DMS79 (cell line): ENCODE measurements around the gene ALS2.

Experiments used
- DNase-seq: peaks from one replicate; lab custom pipeline; 2025; lab: John Stamatoyannopoulos, UW

Gene ALS2

DNA sequence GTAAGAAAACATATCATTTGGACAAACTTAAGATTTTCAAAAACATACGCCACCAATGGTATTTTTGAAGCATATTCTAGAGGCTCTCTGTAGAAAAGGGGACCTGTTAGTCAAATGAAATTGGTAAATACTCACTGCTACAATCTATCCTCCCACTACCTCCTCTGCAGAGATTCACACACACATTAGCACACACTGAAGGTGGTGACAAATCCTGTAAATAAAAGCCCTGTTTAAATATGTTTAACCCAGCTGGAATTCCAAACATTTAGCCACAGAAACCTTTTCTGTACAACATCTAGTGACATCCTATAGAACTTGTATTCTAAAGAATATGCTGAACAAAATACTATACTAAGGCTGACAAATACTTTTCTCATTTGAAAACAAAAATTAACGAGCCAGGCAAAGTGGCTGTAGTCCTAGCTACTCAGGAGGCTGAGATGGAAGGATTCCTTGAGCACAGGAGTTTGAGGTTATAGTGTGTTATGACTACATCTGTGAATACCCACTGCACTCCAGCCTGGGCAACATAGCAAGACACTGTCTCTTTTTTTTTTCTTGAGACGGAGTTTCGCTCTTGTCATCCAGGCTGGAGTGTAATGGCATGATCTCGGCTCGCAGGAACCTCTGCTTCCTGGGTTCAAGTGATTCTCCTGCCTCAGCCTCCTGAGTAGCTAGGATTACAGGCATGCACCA lies 25.9 kb downstream of the ALS2 start:
- DNase-seq = no peak

DNA sequence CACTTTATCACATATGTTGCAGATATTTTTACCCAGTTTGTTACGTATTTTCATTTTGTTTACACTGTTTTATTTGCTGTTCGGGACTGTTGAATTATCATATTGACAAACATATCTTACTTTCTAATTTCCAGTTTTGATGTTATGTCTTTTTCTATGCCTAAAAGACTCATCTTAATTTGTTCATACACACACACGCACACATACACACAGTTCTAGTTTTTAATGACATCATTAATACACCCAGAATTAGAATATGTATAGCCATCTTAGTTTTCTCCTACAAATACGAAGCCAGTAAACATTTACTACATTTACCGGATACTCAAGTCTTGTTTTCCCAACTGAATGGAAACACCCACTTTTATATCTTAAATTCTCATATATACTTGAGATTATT lies 29.2 kb downstream of the ALS2 start:
- no peak for DNase-seq

DNA sequence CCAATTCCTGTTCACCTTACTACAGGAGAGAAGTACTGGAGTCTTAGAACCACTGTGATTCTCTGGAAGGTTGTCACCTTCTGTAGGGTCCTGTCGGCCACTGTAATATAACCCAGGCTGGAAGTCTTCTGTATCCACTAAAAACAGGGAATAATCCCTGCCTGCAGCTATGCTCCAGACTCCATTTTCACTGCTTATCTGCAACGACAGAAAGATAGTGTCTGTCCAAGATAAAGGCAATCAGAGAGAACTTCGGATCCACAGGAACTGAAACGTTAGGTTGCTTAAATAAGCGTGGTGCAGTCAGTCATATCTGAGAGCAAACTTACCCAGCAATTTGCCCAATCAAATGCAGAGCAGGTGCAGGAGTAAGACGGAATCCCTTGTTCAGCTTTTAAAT lies 34.2 kb downstream of the ALS2 start:
- DNase-seq = no peak

DNA sequence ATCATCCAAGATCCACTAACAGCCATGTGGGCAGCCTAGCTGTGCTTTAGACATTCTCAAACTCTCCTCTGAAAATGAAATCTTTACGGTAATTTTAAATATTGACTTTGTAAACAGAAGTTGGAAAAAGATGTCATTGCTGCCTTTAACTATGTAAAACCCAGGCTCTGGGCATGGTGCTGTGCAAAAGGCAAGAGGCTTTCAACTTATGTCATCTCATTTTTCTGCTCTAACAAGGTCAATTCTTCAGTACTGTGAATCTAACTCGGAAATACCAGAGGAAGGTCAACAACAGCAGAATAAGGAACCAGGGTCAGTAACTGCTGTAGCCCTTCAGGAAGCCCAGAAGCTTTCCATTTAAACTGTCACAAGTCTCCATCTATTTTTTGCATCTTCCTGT lies 45.2 kb downstream of the ALS2 start:
- DNase-seq = no peak

DNA sequence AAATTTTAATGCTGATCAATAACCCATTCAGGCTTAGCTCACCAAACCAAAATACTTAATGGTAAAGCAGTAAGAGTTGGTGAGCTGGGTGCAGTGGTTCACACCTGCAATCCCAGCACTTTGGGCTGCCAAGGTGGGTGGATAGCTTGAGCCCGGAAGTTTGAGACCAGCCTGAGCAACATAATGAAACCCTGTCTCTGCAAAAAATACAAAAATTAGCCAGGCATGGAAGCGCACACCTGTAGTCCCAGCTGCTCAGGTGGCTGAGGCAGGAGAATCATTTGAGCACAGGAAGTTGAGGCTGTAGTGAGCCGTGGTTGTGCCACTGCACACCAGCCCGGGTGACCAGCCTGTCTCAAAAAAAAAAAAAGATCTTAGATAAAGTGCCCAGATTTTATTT lies 46.6 kb downstream of the ALS2 start:
- DNase-seq = no peak

DNA sequence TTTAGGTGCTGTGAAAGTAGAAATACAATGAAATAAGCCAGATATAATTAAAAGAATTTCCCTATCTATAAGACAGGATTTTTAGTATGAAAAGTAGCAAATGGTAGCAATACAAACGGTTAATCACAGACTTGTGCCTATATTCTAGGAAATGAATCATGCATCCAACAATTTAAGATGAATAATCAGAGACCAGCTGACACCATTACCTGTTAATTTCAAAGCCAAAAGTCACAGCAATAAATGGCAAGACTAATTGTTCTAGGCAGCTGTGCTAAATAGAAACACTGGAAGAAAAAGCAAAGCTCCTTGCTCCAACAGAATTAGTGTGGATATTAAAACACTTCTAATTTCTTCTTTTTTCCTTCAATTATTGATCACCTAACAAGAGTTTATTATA lies 47.2 kb downstream of the ALS2 start:
- DNase-seq = no peak

DNA sequence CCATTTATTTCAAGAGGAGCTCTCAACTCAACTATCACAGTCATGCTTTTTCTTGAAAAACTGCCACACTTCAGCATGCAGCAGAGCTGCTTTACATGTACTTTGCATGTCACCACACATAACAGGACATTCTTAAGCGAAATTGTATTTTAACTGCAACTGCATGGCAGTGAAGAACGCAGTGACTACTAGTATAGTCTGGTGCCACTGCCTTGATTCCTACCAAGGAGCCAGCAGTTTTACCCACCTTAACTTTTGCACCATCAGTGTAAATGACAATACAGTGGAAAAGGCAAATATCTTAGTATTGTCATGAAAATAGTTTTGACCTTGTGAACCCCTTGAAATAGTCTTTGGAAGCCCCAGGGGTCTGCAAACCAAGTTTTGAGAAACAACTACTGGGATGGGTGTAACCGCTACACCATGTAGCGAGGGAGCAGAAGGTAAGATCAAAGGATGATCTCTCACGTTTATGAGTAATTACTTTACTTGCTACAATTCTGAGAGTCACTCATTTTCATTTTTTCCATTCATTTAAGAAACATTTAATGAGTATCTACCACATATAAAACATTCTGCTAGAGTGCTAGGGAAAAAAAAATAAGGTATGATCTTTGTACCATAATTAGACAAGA lies 50.0 kb downstream of the ALS2 start:
- DNase-seq = no peak

DNA sequence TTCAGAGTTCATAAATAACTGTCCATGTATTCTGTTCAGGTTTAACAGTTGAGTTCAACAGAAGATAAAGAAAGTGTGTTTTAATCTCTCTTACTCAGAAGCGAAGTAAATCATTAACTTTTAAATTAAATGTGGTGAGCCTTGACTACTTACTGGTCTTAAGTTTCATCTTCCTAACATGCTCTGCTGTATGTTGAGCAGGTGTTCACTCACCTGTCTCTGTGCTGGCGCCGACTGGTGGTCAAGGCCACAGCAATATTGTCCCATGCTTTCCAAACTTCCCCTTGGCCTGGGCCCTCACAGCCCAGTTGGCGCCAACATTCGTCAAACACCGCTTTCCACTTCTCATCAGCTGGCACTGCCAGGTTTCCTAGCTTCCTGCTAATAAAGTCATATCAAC lies 65.3 kb downstream of the ALS2 start:
- no peak for DNase-seq

DNA sequence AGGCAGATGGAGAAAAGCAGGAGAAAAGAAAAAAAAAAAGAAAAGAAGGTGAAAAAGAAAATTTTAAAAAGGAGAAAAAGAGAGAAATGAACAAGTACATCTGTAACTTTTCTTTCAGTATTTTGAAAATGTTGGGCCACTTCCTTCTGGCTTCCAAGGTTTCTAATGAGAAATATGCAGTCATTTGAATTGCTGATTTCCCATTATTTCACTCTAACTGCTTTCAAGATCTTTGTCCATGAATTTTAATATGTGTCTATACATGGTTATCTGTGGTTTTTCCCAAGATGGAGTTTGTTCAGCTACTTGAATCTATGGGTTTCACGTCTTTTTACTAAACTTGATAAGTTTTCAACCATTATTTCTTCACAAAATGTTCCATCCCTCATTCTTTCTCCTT lies 68.0 kb downstream of the ALS2 start:
- no peak for DNase-seq

DNA sequence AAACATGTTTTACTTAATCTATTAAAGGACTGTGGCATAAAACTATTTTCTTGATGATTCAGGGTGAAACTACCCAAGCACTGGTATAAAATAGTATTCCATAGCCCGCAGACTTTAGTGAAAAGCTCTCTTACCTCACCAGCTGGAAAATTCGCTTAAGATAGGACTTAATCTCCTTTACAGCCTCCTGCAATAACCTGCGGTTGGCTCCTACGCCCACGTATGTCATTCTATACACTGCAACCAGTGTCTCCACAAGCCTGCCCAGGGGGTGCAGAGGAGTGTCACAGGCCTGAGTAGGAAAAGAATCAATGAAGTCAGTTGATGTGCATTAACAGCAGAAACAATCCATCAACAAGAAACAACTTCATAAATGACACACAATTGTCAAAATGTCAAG lies 71.0 kb downstream of the ALS2 start:
- DNase-seq = no peak

DNA sequence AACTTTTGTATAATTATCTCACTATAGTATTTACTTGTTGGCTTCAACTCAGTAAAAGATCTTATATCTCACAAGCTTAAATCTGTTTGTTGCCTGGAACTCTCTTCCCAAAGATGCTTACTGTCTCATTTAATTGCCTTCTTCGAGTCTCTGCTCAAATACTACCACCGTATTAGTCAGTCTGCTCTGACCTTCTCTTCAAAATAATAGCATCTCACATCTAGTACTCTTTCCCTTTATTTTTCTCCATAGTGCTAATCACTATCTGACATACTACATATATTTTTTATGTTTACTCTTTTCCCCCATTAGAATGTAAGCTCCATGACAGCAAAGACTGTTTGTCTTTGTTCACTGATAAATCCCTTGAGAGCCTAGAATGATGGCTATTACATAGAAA lies 71.7 kb downstream of the ALS2 start:
- no peak for DNase-seq

DNA sequence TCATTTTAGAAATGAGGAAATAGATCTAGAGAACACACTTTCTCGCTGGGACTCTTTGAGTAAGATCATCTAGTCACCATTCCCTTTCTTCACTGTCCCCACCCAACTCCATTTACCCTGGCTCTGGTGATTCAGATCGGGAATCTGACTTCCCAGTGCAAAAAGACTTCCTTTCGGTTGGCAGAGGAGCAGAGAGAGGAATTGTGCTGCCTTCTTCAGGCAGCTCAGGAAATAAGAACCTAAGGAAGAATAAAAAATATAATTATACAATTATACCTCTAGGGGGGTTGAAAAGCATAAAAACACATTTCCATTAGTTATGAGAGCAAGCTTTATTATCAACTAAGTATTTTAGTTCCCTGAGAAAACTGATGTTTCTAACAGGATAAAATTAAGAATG lies 73.0 kb downstream of the ALS2 start:
- no peak for DNase-seq

DNA sequence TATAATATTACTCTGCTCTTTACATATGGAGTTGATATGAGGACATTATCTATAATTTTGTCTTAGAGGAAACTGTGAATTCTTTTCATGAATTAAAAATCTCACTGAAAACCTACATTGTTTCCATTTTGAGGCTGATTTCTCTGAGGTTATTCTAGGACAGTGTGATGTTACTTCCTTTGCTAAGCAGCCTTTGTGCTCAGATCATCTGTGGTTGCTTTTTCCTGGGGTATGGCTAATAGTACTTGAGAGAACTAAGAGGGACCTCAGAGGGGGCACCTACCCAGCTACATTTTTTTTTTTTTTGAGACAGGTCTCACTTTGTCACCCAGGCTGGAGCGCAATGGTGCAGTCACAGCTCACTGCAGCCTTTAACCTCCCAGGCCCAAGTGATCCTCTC lies 73.6 kb downstream of the ALS2 start:
- no peak for DNase-seq

DNA sequence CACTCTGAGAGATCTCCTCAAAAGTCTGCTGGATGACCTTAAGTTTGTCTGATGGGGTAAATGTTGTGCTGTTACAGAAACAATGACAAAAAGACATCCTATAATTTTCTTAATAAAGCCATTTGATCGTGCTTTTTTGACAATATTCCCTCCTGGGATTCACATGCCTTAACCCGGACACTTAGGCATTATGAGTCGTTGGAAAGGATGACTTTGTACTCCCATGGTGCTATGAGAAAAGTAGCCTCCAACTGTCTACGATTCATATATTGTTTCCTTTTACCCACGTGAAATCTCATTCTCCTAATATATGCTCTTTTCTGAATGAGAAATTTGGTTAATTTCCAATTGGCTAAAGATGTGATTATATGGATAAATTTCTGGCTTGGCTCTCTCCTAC lies 76.2 kb downstream of the ALS2 start:
- DNase-seq = no peak

DNA sequence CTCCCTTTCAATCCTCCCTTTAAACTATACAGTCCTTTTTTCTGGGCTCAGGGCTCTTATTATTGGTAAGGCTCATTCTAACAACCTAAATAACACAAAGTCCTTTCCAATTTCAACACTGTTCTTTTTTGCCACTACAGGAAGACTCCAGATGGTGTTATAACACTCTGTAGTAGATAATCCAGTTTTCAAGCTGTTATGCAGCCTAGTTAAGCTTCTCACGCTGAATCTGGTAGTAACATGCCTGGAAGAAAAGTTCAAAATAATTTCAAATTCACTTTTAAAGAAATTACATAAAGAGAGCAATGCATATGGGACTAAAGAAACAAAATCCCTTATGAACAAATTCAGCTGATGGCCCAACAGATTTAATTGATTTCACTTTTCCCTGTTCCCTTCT lies 79.1 kb downstream of the ALS2 start:
- no peak for DNase-seq

DNA sequence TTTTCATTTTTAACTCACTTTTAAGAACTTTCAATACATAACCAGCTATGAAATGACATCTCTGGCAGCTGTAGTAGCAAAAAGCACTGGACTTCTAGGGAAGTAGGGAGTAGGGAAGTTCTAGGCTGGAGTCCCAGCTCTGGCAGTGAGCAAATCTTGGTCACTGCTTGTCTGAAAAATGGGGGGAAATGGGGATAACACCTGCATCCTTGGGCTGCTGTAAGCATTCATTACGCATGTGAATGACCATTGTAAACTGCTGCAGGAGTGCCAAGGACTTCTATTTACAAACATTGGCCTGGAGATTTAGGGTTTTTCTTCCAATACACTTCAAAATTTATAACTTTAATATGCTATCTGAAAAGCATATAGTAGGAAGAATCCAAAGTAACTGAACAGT lies 81.3 kb downstream of the ALS2 start:
- DNase-seq = no peak

DNA sequence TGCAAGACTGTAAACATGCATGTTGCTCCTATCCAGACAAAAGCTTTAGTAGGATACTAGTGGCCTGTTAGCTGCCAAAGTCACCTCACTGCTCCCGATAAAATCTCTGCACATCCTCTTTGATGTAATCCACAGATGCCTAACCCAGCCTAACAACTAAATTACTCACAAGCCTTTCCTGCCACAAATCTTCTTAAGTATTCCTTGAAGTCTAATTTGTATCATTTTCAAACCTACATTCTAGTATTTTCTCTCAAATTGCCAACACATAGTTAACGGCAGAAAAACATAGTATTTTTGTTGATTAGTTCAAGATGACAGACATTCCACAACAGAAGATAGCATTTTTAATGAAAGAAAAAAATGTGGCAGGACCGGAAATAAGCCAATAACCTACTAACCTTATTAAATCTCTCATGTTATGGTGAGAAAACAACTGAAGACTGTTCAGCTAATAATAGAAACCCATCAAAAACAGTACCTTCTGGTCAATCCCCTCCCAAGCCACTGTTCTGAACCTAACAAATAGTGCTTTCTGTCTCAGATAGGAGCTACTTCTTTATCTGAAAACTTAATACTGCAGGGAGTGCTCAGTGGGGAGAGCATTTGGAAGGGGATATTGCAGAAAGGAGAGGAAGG lies 82.0 kb downstream of the ALS2 start, which contains the start of gene MPP4:
MPP4 (minus strand) TSS at position 57 of the 639 bp plus-strand sequence. CDS start 4,690 bp downstream, outside the sequence.
- no peak for DNase-seq

DNA sequence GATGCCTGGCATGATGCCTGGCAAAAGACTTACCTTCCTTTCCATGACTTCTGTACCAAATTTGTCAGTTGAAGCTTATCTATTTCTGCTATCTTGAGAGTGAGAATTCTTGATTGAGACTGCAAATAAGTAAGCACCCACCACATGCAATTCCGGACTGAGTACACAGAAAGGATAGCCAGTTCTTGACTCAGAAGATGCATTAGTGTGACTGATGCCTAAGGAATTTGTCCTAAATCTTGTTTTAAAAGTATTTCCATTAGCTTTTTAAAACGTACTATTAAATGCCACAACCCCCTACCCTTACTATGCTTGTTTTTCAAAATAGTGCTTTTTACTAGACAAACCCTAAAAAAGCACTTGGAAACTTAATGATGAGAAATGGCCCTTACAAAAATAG lies 82.8 kb downstream of the ALS2 start:
- no peak for DNase-seq

DNA sequence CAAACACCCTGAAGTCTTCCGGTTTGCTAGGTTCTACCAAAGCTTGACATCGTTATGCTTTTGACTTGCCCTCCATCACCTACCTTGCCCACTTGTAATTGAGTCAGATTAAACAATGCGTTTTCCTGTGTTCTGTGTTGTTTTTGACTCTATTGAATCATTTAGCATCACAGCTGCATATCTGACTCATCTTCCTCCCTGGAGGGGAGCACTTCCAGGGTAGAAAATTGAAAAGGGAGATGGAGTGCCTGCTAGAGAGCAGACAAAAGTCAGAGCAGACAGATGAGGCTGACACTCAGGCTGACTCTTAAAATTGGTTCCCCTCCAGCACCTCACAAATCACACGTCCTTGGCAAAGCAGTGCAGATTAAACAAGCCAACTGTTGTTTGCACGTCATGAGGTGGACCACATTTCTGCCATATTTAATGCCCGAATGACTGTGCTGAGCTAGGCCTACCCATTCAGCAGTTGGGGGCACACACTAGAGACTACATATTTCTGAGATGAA lies 84.5 kb downstream of the ALS2 start:
- DNase-seq = no peak

DNA sequence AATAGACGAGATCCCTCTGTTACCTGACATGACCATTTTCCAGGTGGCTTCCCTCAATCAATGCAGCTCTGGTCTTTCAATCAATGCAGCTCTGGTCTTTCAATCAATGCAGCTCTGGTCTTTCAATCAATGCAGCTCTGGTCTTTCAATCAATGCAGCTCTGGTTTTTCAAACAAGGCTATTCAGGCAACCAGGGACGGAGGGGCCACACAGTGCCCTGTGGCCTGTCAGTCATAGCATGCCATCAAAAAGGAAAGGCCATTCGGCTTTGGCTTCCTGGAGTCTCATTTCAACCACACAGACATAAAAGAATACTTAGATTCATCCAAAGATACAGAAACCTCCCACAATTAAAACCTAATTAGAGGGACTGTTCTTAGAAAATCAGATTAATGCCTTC lies 95.6 kb downstream of the ALS2 start:
- no peak for DNase-seq

DNA sequence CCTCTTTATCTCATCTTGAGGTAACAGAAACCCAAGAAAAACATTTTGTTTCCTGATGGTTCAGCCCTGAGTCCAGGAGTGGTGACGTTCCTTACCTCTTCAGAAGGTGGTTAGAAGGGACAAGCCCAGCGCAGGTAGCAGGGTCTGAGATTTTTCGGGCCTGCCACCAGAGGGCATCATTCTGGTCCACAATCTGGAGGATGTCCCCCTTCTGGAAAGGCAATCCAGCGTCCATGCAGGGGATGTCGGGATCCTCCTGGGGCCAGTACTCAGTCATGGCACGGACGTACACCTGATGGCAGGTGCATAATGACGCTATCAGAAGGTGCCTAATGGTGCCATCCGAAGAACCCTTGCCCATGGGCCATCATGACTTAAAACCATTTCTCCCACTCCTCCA lies 100.0 kb downstream of the ALS2 start:
- no peak for DNase-seq

DNA sequence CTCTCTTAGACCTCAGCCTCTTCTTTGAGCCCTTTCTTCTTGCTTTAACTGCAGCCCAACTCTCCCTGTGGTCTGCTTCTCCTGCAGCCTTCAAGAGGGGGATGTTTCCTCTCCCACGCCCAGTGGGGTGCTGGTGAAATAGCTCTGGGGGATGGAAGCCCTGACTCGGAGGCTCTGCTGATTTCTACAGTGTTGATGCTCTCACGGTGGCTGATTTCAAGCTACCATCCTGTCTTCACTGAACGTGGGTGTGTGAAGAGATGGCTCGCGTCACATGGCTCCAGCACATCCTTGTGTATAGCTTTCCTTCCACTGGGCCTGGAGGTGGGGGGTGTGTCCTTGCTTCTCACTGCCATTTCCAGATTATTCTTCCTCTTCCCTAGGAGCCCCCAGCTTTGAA lies 102.3 kb downstream of the ALS2 start:
- no peak for DNase-seq

DNA sequence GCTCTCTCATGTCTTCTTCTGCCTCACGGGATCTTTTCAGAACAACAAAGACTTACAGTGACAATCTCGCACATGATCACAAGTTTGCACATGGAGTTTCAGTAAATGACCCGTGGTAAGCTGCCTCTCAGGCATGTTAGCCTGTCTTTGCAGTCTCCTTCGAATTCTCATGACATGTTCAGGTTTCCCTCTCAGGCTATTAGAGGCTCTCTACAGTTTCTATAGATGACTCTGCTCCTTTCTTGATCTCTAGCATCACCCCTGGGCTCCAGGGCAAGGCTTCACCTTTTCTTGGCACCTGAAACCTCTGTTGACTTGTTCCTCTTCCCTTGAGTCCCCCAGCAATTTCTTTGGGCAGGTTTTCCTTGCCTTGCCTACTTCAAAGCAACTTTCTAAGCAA lies 105.3 kb downstream of the ALS2 start:
- no peak for DNase-seq
